Esophagus squamous epithelium (tissue), 5 donors: ENCODE measurements around the gene ERC2. TPM values are rescaled to one million over a fixed set of nuclear protein-coding genes. Genes with fewer than 3 reads are reported as not detected.

Source experiments
- DNase-seq: peaks from one replicate; lab custom pipeline; 2025; lab: John Stamatoyannopoulos, UW
- H3K27ac ChIP-seq, 4 donors: fragments of 200-600 bp; sonication (generic); one replicate each; pipeline ENCODE4 v1.5.1; 2016 to 2019; ENCODE audit warnings: mild to moderate bottlenecking in 1 of 4
- H3K27me3 ChIP-seq, 4 donors: fragments of 200-600 bp; sonication (generic); 1 replicate in 3 of 4; 2 replicates in 1 of 4; pipeline versions ENCODE4 v1.5.1 to v1.6.0; 2017 to 2021; ENCODE audit warnings: antibody characterized with exemption in 1 of 4
- H3K36me3 ChIP-seq, 3 donors: fragments of 200-600 bp; sonication (generic); one replicate each; pipeline ENCODE4 v1.5.1; 2016 to 2019
- H3K4me1 ChIP-seq, 3 donors: fragments of 200-600 bp; sonication (generic); one replicate each; pipeline ENCODE4 v1.5.1; 2017 to 2019
- H3K4me3 ChIP-seq, 4 donors: fragments of 200-600 bp; sonication (generic); 1 replicate in 3 of 4; 2 replicates in 1 of 4; pipeline ENCODE4 v1.5.1; 2016 to 2019; ENCODE audit warnings: mild to moderate bottlenecking in 2 of 4, moderate library complexity in 1 of 4
- H3K9me3 ChIP-seq, 3 donors: fragments of 200-600 bp; sonication (generic); one replicate each; pipeline ENCODE4 v1.5.1; 2016 to 2019
- CTCF ChIP-seq, 6 experiments: fragments of 450-650 bp in 4 of 6; fragments of 200-600 bp in 2 of 6; sonication (generic) in 2 of 6; IDR thresholded peaks; one replicate each; pipeline ENCODE4 v1.5.1; 2016 to 2019; ENCODE audit warnings: antibody characterized with exemption in 6 of 6, mild to moderate bottlenecking in 4 of 6, moderate library complexity in 4 of 6
- POLR2A ChIP-seq, 4 donors: fragments of 450-650 bp; IDR thresholded peaks; one replicate each; pipeline ENCODE4 v1.6.1; 2017; ENCODE audit warnings: antibody characterized with exemption in 4 of 4, mild to moderate bottlenecking in 4 of 4, moderate library complexity in 3 of 4
- WGBS, 2 donors: methylation state at CpG; one replicate each; pipeline ENCODE4 v1.1.5; 2018; 5-methylcytosine and 5-hydroxymethylcytosine counted together
- intact Hi-C: fragments of 100-400 bp; cut with DNase I; formaldehyde crosslinking; loops from one replicate; pipeline ENCODE4 v1.15.0; 2022
- total RNA-seq, 4 donors: library from RNA; depleted of rRNA; stranded (reverse); fragments of >200 nt; gene quantifications; one replicate each; pipeline ENCODE4 v1.1.0, GENCODE V29; 2016
- donor health status: DM: yes; HTN: yes; CAD: no.

Gene ERC2
- total RNA-seq, 4 donors from 2014 or later = 0.12 to 1.9 (median 0.86) TPM

- Histone ChIP-seq H3K27me3 (no peaks in the 10 kb centered on the region), H3K4me1 (no peaks in the 10 kb centered on the region), H3K9me3 (no peaks in the 10 kb centered on the region), H3K27ac (no peak overlapping the region), H3K4me3 (no peak overlapping the region), H3K36me3 (no peaks in the 10 kb centered on the region)
- intact Hi-C loops = no loop called here
- no peak for DNase-seq
- WGBS, 2 donors = 79 to 83% methylated on average over 7 of the region's 7 CpGs
- TF ChIP-seq POLR2A (IDR thresholded peaks at IDR 0.05) (no peak), CTCF (IDR thresholded peaks at IDR 0.05) (no peak)
Observed at GRCh38 chr3:55729546-55729945, 738.7 kb downstream of the ERC2 start.

GRCh38 chr3:55728461-55729100 is 739.7 kb downstream of the ERC2 start:
- TF ChIP-seq CTCF (IDR thresholded peaks at IDR 0.05) = no peak
- no peak for TF ChIP-seq POLR2A (IDR thresholded peaks at IDR 0.05)
- intact Hi-C loops = no loop called here
- Histone ChIP-seq H3K4me1 (no peaks in the 10 kb centered on the region), H3K9me3 (no peaks in the 10 kb centered on the region), H3K4me3 (no peak overlapping the region), H3K36me3 (no peaks in the 10 kb centered on the region), H3K27me3 (no peaks in the 10 kb centered on the region), H3K27ac (no peak overlapping the region)
- 76 to 86% methylated on average over 1 to 4 of the region's 5 CpGs for WGBS, 2 donors
- no peak for DNase-seq

- no peak for DNase-seq
- H3K4me1 ChIP-seq = no peaks in the 10 kb centered on the region
- intact Hi-C loops = no loop called here
- no peak overlapping the region for H3K4me3 ChIP-seq
- H3K27me3 ChIP-seq = no peaks in the 10 kb centered on the region
- no peak overlapping the region for H3K27ac ChIP-seq
- H3K9me3 ChIP-seq = no peaks in the 10 kb centered on the region
- WGBS, 2 donors = 82 to 86% methylated on average over 2 of the region's 2 CpGs
- H3K36me3 ChIP-seq = no peaks in the 10 kb centered on the region
- no peak for TF ChIP-seq CTCF (IDR thresholded peaks at IDR 0.05)
- no peak for TF ChIP-seq POLR2A (IDR thresholded peaks at IDR 0.05)
Observed at GRCh38 chr3:55726501-55726775, 741.8 kb downstream of the ERC2 start.

GRCh38 chr3:55725681-55726500 is 742.4 kb downstream of the ERC2 start:
- no peaks in the 10 kb centered on the region for H3K27me3 ChIP-seq
- intact Hi-C loops = no loop called here
- DNase-seq = no peak
- no peaks in the 10 kb centered on the region for H3K36me3 ChIP-seq
- H3K9me3 ChIP-seq = no peaks in the 10 kb centered on the region
- no peaks in the 10 kb centered on the region for H3K4me1 ChIP-seq
- no peak overlapping the region for H3K4me3 ChIP-seq
- H3K27ac ChIP-seq = no peak overlapping the region
- TF ChIP-seq CTCF (IDR thresholded peaks at IDR 0.05) (no peak), POLR2A (IDR thresholded peaks at IDR 0.05) (no peak)
- WGBS, 2 donors = 51 to 60% methylated on average over 3 of the region's 3 CpGs

GRCh38 chr3:55724821-55725220 is 743.4 kb downstream of the ERC2 start:
- TF ChIP-seq POLR2A (IDR thresholded peaks at IDR 0.05) (no peak), CTCF (IDR thresholded peaks at IDR 0.05) (no peak)
- no peaks in the 10 kb centered on the region for H3K4me1 ChIP-seq
- H3K4me3 ChIP-seq = no peak overlapping the region
- whole genome bisulfite sequencing, 2 donors = 55 to 65% methylated on average over 2 of the region's 2 CpGs
- no peak overlapping the region for H3K27ac ChIP-seq
- intact Hi-C loops = loop anchor here (5.0 kb wide), 1 partner anchor 243 kb away; no protein-coding TSS in a partner anchor
- H3K9me3 ChIP-seq = no peaks in the 10 kb centered on the region
- no peak for DNase-seq
- no peaks in the 10 kb centered on the region for H3K36me3 ChIP-seq
- no peaks in the 10 kb centered on the region for H3K27me3 ChIP-seq
